Right renal cortex interstitium (tissue), 3 donors: ENCODE data around the gene GALNT1. TPM values are rescaled to one million over a fixed set of nuclear protein-coding genes. Genes with fewer than 3 reads are reported as not detected.

ENCODE experiments used
- DNase-seq, 3 donors: peaks; one replicate each; pipeline ENCODE4 v3.0.0-alpha.2; 2013; ENCODE audit warnings: low read depth in 3 of 3, low spot score in 2 of 3
- polyA plus RNA-seq, 3 donors: library from polyadenylated mRNA; unstranded; fragments of 120-200 nt; gene quantifications; one replicate each; pipeline ENCODE4 v1.2.1, GENCODE V29; 2013; ENCODE audit not compliant: insufficient read length in 3 of 3

GALNT1 gene
- polyA plus RNA-seq, 3 donors: 69.3 to 79.7 (median 76.5) TPM

- DNase-seq: peak in 2 of 3 donors; percentile 3 to 10
These were observed 530 bp downstream of the GALNT1 start for GRCh38 chr18:35581898-35582641.

DNA sequence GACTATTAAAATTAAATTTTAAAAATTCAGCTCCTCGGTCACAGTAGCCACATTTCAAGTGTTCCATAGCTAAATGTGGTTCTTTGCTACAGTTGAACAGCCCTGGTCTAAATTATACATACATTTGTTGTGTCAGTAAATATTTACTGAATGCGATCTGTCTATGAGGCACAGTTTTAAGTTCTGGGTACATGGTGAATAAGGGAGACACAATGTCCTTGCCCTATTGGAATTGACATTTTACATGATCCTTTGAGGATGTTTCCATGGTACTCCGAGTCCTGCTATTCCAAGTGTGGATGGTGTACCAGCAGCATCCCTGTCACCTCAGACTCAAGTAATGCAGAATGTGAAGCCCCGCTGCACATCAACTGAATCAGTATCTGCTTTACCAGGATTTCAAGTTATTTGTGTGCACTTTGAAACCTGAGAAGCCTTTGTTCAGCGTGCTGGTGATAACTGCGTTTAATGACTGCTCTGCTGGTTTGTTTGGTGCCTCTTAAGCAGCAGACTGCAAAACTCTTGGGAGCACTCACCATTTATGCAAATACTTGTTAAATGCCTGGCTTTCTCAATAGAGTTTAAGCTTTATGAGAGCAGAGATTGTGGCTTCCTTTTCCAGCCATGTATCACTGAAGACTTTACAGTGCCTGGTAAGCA is 1.5 kb downstream of the GALNT1 start:
- peak; percentile 10 to 30 (median 12) for DNase-seq

GRCh38 chr18:35584735-35585134 is 3.2 kb downstream of the GALNT1 start:
- no peak for DNase-seq

DNA sequence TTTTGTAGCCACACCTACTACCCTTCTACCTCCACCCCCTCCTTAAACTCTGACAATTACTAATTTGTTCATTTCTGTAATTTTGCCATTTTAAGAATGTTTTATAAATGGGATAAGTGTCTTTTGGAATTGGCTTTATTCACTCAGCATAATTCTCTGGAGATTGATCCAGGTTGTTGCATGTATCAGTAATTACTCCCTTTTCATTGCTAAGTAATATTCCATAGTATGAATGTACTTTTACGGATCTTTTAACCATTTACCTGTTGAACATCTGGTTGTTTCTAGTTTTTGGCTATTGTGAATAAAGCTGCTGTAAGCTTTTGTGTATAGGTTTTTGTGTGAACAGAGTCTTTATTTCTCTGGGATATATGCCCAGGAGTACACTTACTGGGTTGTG is 4.1 kb downstream of the GALNT1 start:
- DNase-seq: no peak

DNA sequence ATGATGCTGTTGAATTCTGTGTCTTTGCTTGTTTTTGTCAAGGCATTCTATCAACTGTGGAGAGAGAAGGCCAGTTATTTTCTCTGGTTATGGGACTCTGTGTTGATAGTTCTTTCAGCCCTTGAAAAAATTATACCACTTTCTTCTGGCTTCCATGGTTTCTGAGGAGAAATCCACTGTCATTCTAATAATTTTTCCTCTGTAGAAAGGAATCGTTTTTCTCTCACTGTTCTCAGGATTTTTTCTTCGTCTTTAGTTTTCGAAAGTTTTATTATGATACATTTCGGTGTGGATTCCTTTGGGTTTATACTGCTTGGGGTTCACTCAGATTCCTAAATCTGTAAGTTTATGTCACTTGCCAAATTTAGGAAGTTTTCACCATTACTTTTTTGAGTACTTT is 6.6 kb downstream of the GALNT1 start:
- DNase-seq: no peak

GRCh38 chr18:35588995-35589394 is 7.5 kb downstream of the GALNT1 start:
- DNase-seq: no peak

DNA sequence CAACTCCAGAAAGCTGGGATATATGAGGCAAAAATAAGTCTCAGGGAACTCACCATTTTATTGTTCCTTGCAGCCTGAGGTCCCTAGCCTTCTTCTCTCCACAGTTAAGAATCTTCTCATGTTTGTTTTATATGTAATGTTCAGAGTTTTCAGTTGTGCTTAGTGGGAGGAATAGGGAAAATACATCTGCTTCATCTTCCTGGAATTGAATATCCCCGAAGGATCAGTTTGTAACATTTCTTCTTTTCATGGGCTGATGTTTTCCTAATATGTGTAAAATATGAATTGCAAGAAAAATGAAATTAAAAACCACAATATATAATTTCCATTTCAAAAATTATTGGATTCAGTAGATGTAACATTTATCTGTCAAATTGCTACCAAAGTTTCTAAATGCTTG is 8.0 kb downstream of the GALNT1 start:
- DNase-seq: no peak

DNA sequence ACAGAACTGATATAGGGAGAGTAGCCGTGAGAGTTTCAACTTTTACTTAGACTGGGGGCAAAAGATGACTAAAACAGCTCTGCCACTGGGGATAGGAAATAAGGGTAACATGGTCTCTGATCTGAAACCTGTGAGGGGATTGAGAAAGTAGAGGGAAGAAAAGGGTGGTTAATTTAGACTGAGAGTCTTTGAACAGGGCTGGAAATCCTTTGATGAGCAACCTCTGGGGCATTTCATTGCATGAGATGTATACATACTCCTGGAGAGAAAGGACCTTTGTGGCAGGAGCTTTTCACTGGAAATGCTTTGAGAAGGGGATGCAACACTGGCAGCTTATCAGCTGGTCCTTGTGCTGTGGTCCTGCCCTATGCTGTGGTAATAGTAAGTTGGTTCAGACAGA is 9.4 kb downstream of the GALNT1 start:
- no peak for DNase-seq

DNA sequence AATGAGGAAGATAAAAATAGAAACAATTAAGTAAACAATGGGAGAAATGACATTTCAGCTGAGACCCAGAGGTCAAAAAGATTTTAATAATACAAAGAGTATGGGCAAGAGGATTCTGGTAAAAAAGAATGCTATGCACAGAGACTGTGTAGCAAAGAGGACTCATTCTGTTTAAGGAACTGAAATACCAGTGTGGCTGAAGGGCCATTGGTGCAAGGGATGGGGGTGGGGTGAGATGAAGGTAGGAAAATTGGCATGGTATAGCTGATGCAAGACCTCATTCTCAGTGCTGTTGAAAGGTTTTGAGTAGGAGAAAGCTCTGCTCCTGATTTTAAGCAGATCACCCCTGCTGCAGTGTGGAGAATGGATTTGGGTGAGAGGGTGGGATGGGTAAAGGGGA is 10.8 kb downstream of the GALNT1 start:
- no peak for DNase-seq

GRCh38 chr18:35593859-35594258 is 12.3 kb downstream of the GALNT1 start:
- DNase-seq: no peak

DNA sequence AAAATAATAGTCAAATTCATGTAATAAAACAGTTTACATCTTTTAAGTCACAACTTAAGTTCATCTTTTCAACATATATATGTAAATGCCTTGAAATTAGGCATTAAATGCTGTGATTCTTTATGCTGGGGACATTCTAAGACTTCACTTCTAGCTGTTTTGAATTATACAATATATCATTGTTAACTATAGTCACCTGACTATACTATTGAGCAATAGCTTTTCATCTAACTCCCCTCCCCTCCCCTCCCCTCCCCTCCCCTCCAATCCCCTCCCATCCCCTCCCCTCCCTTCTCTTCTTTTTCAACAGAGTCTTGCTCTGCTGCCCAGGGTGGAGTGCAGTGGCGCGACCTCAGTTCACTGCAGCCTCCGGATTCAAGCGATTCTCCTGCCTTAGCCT is 16.2 kb downstream of the GALNT1 start:
- no peak for DNase-seq

DNA sequence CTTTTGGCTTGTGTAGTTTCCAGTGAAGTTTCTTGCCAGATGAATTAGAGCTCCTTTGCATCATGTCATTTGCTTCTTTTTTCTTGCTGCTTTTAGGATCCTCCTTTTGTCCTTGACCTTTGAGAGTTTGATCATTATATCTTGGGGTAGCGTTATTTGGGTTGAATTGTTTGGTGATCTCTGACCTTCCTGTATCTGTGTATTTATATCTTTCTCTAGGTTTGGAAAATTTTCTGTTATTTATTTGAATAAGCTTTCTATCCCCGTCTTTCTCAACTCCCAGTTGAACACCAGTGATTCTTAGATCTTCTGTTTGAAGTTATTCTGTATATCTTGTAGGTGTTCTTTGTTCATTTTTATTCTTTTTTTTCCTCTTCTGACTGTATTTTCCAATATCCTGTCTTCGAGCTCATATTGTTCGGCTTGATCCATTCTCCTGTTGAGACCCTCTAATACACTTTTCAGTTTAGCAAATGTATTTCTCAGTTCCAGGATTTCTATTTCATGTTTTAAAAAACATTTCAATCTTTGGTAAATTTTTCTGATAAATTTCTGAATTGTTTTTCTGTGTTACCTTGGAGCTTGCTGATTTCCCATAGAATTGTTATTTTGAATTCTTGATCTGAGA is 20.8 kb downstream of the GALNT1 start:
- no peak for DNase-seq

- no peak for DNase-seq
These were observed 21.5 kb downstream of the GALNT1 start for GRCh38 chr18:35603008-35603407.

DNA sequence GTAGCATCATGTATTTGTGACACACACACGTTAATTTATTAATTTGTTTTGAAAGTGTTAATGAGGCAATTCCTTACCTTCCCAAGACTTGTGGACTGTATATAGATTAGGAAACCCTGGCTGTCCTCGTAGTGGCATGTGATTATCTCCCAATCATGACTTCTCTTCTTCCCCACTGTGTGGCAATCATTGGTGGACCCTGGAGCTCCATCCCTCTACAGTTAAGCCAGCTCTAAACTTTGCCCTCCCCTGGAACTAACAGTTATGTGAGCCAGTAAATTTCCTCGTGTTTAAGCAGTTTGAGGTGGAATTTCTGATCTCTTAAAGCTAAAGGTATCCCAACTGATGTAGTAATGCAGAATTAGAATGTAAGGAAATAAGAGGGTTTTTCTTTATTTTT is 22.0 kb downstream of the GALNT1 start:
- no peak for DNase-seq

GRCh38 chr18:35604369-35604768 is 22.8 kb downstream of the GALNT1 start:
- no peak for DNase-seq

- no peak for DNase-seq
These were observed 24.3 kb downstream of the GALNT1 start for GRCh38 chr18:35605686-35606417.

DNA sequence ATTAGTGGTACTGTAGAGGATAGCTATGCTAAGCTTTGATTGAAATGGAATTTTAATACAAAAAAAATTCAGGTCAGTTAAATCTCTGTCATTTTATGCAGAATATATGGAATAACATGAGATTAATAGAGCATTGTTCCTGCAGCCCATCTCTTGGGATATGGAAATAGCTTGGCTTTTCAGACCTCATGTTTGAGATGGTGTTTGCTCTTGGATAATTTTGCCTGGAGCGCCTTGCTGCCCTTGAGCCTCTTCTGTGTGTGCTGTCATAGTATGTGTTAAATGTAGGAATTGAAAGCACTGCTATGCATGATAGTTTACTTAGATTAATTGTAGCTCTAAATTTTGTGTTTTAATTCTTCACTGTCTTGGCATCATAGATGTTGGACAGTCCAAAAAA is 27.7 kb downstream of the GALNT1 start:
- DNase-seq: no peak

DNA sequence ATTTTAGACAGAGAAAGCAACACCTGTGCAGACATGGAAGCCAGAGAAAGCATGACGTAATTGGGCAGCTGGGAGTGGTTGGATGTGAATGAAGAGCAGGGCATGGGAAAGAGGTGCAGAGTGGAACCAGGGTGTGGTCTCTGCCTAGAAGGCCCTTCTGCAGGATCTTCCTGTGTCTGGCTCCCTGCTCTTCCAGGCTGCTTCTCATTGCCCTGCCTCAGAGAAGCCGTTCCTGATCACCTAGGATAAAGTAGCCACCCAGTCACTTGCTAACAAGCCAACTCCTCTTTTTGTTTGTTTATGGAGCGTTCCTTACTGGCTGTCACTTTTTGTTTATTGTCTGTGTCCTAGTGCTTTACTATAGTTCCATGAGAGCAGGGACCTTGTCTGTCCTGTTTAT is 28.5 kb downstream of the GALNT1 start:
- DNase-seq: no peak

GRCh38 chr18:35610724-35611123 is 29.2 kb downstream of the GALNT1 start:
- DNase-seq: no peak

DNA sequence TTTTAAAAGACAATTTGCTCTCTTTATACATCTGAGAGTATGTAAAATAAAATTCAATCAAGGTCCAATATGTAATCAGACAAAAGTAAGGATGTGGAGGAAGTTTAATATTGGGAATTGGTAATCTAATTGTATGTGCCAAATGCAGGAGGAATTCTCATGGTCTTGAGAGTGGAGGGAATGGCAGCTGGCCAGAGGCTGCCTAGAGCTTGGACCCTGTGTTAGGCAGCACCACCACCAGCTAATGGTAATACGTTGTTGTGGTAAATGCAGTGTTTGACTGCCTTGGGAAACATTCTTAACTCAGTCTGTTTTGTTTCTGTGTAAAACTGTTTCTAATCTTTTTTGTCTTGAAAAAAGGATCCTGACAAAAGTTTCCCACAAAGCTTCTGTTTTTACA is 30.0 kb downstream of the GALNT1 start:
- DNase-seq: no peak

GRCh38 chr18:35616074-35616473 is 34.5 kb downstream of the GALNT1 start:
- no peak for DNase-seq
